ENCODE measurements around the gene FOXE1. TPM values are rescaled to one million over a fixed set of nuclear protein-coding genes. Genes with fewer than 3 reads are reported as not detected.

FOXE1 gene
- total RNA-seq (2021): not detected in 2 replicates
- long read RNA-seq: 0 reads

GRCh38 chr9:97853056-97853843 is at the start of gene FOXE1:
FOXE1 (plus strand) TSS chr9:97853226; CDS start chr9:97853915, 689 bp downstream.
- peak; percentile 57 for DNase-seq
- H3K27me3 ChIP-seq (ENCODE audit: insufficient read depth, low read length): peaks cover 94% of the 10 kb centered on the region
- H3K36me3 Mint-ChIP-seq (ENCODE audit: insufficient read depth in 1 of 3, low read depth in 3 of 3): peaks cover 0 to 1% (median 0%) of the 10 kb centered on the region in 3 experiments; a peak in 3 of 7 replicates
- TF ChIP-seq CTCF (conservative IDR thresholded peaks at IDR 0.05): no peak
- no peak within 1 kb of the TSS for H3K4ac ChIP-seq (ENCODE audit: low read depth, low read length)
- H2AK5ac ChIP-seq (ENCODE audit: insufficient read length, low read length): no peak within 1 kb of the TSS
- H3K4me3 Mint-ChIP-seq: peak within 1 kb of the TSS; percentile 66 to 84
- H3K9me3 Mint-ChIP-seq: 0 out of 5 replicates have a peak, but pooled peaks cover 3% of the 10 kb centered on the region in 2 experiments
- no peak within 1 kb of the TSS for H3K23ac ChIP-seq (ENCODE audit: insufficient read length, low read depth, low read length)
- H3K4me2 ChIP-seq (ENCODE audit: insufficient read depth, insufficient read length, low read length): peak within 1 kb of the TSS; percentile 82
- H2BK20ac ChIP-seq (ENCODE audit: low read depth, low read length, poor library complexity, severe bottlenecking): no peak within 1 kb of the TSS
- no peak within 1 kb of the TSS for H2BK15ac ChIP-seq (ENCODE audit: low read depth, low read length)
- no peak within 1 kb of the TSS for H4K91ac ChIP-seq (ENCODE audit: insufficient read length, low read depth, low read length)
- no CpG with 5 or more reads among the region's 83 CpGs for WGBS (ENCODE audit: extremely low coverage, insufficient read length, low lambda C conversion rate)
- no peaks in the 10 kb centered on the region for H3K79me1 ChIP-seq (ENCODE audit: insufficient read depth, low read depth, low read length, poor library complexity, severe bottlenecking)
- no peak within 1 kb of the TSS for H3K18ac ChIP-seq (ENCODE audit: insufficient read length, low read depth, low read length)
- no peaks in the 10 kb centered on the region; the same call in 1 of the 2 replicates for H3K4me1 ChIP-seq (ENCODE audit: insufficient read depth, low read length)
- no peak within 1 kb of the TSS for H3K56ac ChIP-seq (ENCODE audit: insufficient read length, low read depth, low read length)
- no peaks in the 10 kb centered on the region for H3K9me3 ChIP-seq (ENCODE audit: control insufficient read depth, low read depth, low read length)
- H3K27me3 Mint-ChIP-seq (ENCODE audit: low read depth): peaks cover 93% of the 10 kb centered on the region
- H3K79me2 ChIP-seq (ENCODE audit: insufficient read depth, low read length): no peaks in the 10 kb centered on the region
- H3K14ac ChIP-seq (ENCODE audit: insufficient read depth, low read length): no peak within 1 kb of the TSS; the same call in 1 of the 2 replicates
- H2BK12ac ChIP-seq (ENCODE audit: insufficient read length, low read depth, low read length): no peak within 1 kb of the TSS
- no peak within 1 kb of the TSS for H3K27ac Mint-ChIP-seq
- no peaks in the 10 kb centered on the region for H4K20me1 ChIP-seq (ENCODE audit: control insufficient read depth, insufficient read depth, insufficient read length)
- H2BK120ac ChIP-seq (ENCODE audit: low read depth, low read length, poor library complexity, severe bottlenecking): no peak within 1 kb of the TSS
- peaks cover 16% of the 10 kb centered on the region for H3K23me2 ChIP-seq (ENCODE audit: insufficient read length, low read depth, low read length, poor library complexity, severe bottlenecking)
- no peak within 1 kb of the TSS for H3T11ph ChIP-seq (ENCODE audit: low read length)
- H4K8ac ChIP-seq (replicated peaks; ENCODE audit: insufficient read length, low read depth, low read length): no peak within 1 kb of the TSS
- no peak within 1 kb of the TSS for H3K27ac ChIP-seq (ENCODE audit: insufficient read length, low read depth, low read length)
- no peak within 1 kb of the TSS for H4K5ac ChIP-seq (ENCODE audit: insufficient read length, low read depth, low read length)
- H2BK5ac ChIP-seq (ENCODE audit: insufficient read length, low read length): no peak within 1 kb of the TSS
- H2AFZ ChIP-seq (ENCODE audit: low read length): no peak within 1 kb of the TSS
- peaks cover 18 to 37% of the 10 kb centered on the region in 2 experiments for H3K4me1 Mint-ChIP-seq
- no peak within 1 kb of the TSS for H3K9ac ChIP-seq (ENCODE audit: extremely low read depth, insufficient read length, low read length)
